ENCODE results near the gene COL10A1. TPM values are rescaled to one million over a fixed set of nuclear protein-coding genes. Genes with fewer than 3 reads are reported as not detected.

Gene COL10A1
- total and polyA plus RNA-seq, 2 donors (not counting 3 experiments of a cell fraction or from before 2014, with no cell fraction given) = not detected

DNA sequence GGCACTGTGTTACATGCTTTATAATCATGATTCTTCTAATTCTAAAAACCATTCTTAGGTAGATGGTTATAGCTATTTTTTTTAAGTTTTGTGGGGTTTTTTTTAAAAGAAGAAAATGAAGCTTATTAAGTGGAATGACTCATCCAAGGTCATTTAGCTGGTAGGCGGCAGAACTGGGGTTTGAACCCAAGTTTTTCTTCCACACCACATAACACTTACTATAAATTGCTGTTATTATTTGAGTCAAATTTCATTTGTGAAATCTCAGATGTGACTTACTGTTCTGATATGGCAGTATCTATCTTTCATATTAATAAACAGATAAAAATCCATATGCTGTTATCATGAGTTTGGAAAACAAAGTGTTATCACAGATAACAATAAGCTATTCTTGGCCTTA, 10.4 kb upstream of the COL10A1 start:
- ChIA-PET POLR2A (no interaction called here), CTCF (interaction anchor here (1.5 to 2.0 kb wide), 2 partner anchors 12 to 24 kb away, joined by 4 to 5 read pairs; no protein-coding TSS in a partner anchor)
- Histone ChIP-seq H3K9me3 (replicated peaks; ENCODE audit: control insufficient read depth, insufficient read depth, low read length) (no peaks in the 10 kb centered on the region), H2AFZ (ENCODE audit: low read depth, low read length) (no peak overlapping the region), H3K27me3 (ENCODE audit: control insufficient read depth in 2 of 2, insufficient read depth in 2 of 2, low read length in 2 of 2) (no peaks in the 10 kb centered on the region), H3K36me3 (ENCODE audit: control insufficient read depth in 2 of 2, extremely low read depth in 1 of 2, insufficient read depth in 2 of 2, low read length in 2 of 2) (no peaks in the 10 kb centered on the region), H3K4me2 (ENCODE audit: insufficient read depth, low read length) (no peak overlapping the region), H4K20me1 (replicated peaks; ENCODE audit: control insufficient read depth, extremely low read depth, insufficient read depth, low read length) (no peaks in the 10 kb centered on the region), H3K79me2 (ENCODE audit: control insufficient read depth, insufficient read depth, low read length) (no peaks in the 10 kb centered on the region), H3K4me1 (ENCODE audit: control insufficient read depth, extremely low read depth, insufficient read depth, low read length) (no peaks in the 10 kb centered on the region), H3K4me3 (replicated peaks in 1 of 3; ENCODE audit: insufficient read depth in 1 of 3, low read depth in 1 of 3, low read length in 3 of 3) (no peak overlapping the region), H3K9me1 (replicated peaks; ENCODE audit: control insufficient read depth, extremely low read depth, insufficient read depth, low read length) (no peaks in the 10 kb centered on the region), H3K27ac (ENCODE audit: insufficient read depth, low read depth, low read length) (no peak overlapping the region), H3K9ac (replicated peaks; ENCODE audit: extremely low read depth, insufficient read depth, low read length) (no peak overlapping the region)
- TF ChIP-seq CTCF (IDR thresholded peaks at IDR 0.05; ENCODE audit: extremely low read depth in 1 of 2, insufficient read depth in 1 of 2, low read depth in 1 of 2, low read length in 2 of 2) (no peak), FOS (IDR thresholded peaks at IDR 0.05; ENCODE audit: borderline replicate concordance, insufficient read depth, low read length) (no peak), POLR2A (IDR thresholded peaks at IDR 0.05; ENCODE audit: low read depth, low read length) (no peak), EZH2 (IDR thresholded peaks at IDR 0.05; ENCODE audit: borderline replicate concordance, low read depth, low read length, severe bottlenecking) (no peak), GATA2 (IDR thresholded peaks at IDR 0.05; ENCODE audit: insufficient read depth, insufficient read length, low read depth, low read length) (no peak), MYC (IDR thresholded peaks at IDR 0.05; ENCODE audit: low read depth, low read length) (no peak), JUN (IDR thresholded peaks at IDR 0.05; ENCODE audit: borderline replicate concordance, insufficient read depth, insufficient read length, low read depth) (no peak), POLR2AphosphoS5 (IDR thresholded peaks at IDR 0.05; ENCODE audit: insufficient read depth, low read depth, low read length) (no peak)
- TF ChIP-seq, protein P1, sequence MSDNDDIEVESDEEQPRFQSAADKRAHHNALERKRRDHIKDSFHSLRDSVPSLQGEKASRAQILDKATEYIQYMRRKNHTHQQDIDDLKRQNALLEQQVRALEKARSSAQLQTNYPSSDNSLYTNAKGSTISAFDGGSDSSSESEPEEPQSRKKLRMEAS (IDR thresholded peaks at IDR 0.05; ENCODE audit: insufficient read depth, insufficient read length) = no peak
- BruUV-seq (replicated peaks) = no TSS peak
- intact Hi-C loops (cut with micrococcal nuclease) (no loop called here), dilution Hi-C loops (cut with MboI; ENCODE audit: extremely low pct_ligation_motif_present, low sequenced_read_pairs) (no loop called here)
- DNase-seq (ENCODE audit: low read depth, low spot score) (no peak), FAIRE-seq (no peak)

Data from endothelial cell of umbilical vein (primary cell).